Naive thymus-derived CD4-positive, alpha-beta T cell (primary cell): Measurements from ENCODE around the gene TMED5. TPM values are rescaled to one million over a fixed set of nuclear protein-coding genes. Genes with fewer than 3 reads are reported as not detected.
"Not testable (repeated sequence)": the region's sequence is repeated elsewhere in the genome, so short reads cannot be mapped to it uniquely, and the experiment has no call there.

Experiments
- ATAC-seq: fragments of 150-1000 bp; cut with Tn5 transposase; 2 replicates; pipeline ENCODE4 v1.10.0; 2021; ENCODE audit warnings: mild to moderate bottlenecking, moderate library complexity
- CTCF ChIA-PET: fragments of 350-600 bp; sonication (Branson Sonifier 250); formaldehyde crosslinking; loops from one replicate; lab custom pipeline; 2021; ENCODE audit warnings: antibody characterized with exemption; lab: Charles Lee
- POLR2A ChIA-PET: fragments of 350-600 bp; sonication (Branson Sonifier 250); formaldehyde crosslinking; loops from one replicate; lab custom pipeline; 2021; ENCODE audit warnings: antibody characterized with exemption, inconsistent platforms; lab: Charles Lee
- DNase-seq, 9 donors: peaks; one replicate each; pipeline versions ENCODE4 v3.0.0 to v3.0.0-alpha.2; 2020 to 2022; ENCODE audit warnings: mixed read lengths in 1 of 9
- H3K27ac ChIP-seq: one replicate; pipeline ENCODE4 v1.7.0; 2013; ENCODE audit warnings: mild to moderate bottlenecking, low read depth, low read length, moderate library complexity
- H3K27me3 ChIP-seq, 2 donors: one replicate each; pipeline ENCODE4 v1.7.0; 2013; ENCODE audit warnings: low read length in 2 of 2, mild to moderate bottlenecking in 2 of 2, moderate library complexity in 2 of 2; ENCODE audit not compliant: control insufficient read depth in 2 of 2, insufficient read depth in 2 of 2
- H3K36me3 ChIP-seq, 3 experiments: 1 replicate in 2 of 3; 2 replicates in 1 of 3; pipeline ENCODE4 v1.7.0; 2013; ENCODE audit warnings: low read length in 3 of 3, mild to moderate bottlenecking in 3 of 3, moderate library complexity in 1 of 3; ENCODE audit not compliant: insufficient read depth in 3 of 3, control insufficient read depth in 2 of 3
- H3K4me1 ChIP-seq, 2 donors: one replicate each; pipeline ENCODE4 v1.7.0; 2013; ENCODE audit warnings: low read length in 2 of 2, mild to moderate bottlenecking in 2 of 2, moderate library complexity in 1 of 2; ENCODE audit not compliant: control insufficient read depth in 2 of 2, insufficient read depth in 2 of 2
- H3K4me3 ChIP-seq: 2 replicates; pipeline ENCODE4 v1.7.0; 2013; ENCODE audit warnings: mild to moderate bottlenecking, low read length
- H3K9me3 ChIP-seq, 3 experiments: 1 replicate in 2 of 3; 2 replicates in 1 of 3; pipeline ENCODE4 v1.7.0; 2013; ENCODE audit warnings: low read length in 3 of 3; ENCODE audit not compliant: control insufficient read depth in 2 of 3
- H3K27ac Mint-ChIP-seq, 9 donors: one replicate each; pipeline ENCODE4 v1.8.0; 2020 to 2022; ENCODE audit warnings: mixed read lengths in 9 of 9, mild to moderate bottlenecking in 8 of 9, moderate library complexity in 5 of 9, inconsistent platforms in 2 of 9
- H3K27me3 Mint-ChIP-seq, 5 donors: one replicate each; pipeline ENCODE4 v1.8.0; 2021 to 2022; ENCODE audit warnings: mixed read lengths in 5 of 5, mild to moderate bottlenecking in 1 of 5
- H3K36me3 Mint-ChIP-seq, 5 donors: one replicate each; pipeline ENCODE4 v1.8.0; 2020 to 2022; ENCODE audit warnings: mixed read lengths in 5 of 5, mild to moderate bottlenecking in 3 of 5, inconsistent platforms in 1 of 5
- H3K4me1 Mint-ChIP-seq, 7 donors: one replicate each; pipeline ENCODE4 v1.8.0; 2020 to 2022; ENCODE audit warnings: mixed read lengths in 7 of 7, mild to moderate bottlenecking in 3 of 7, inconsistent platforms in 1 of 7
- H3K4me3 Mint-ChIP-seq, 10 donors: one replicate each; pipeline ENCODE4 v1.8.0; 2020 to 2022; ENCODE audit warnings: mild to moderate bottlenecking in 10 of 10, mixed read lengths in 10 of 10, moderate library complexity in 6 of 10, inconsistent platforms in 2 of 10
- H3K9me3 Mint-ChIP-seq, 11 donors: one replicate each; pipeline ENCODE4 v1.8.0; 2020 to 2022; ENCODE audit warnings: mixed read lengths in 11 of 11, mild to moderate bottlenecking in 4 of 11, inconsistent platforms in 1 of 11, moderate library complexity in 1 of 11
- intact Hi-C, 2 donors: fragments of 100-400 bp; cut with micrococcal nuclease; formaldehyde crosslinking; loops; one replicate each; pipeline ENCODE4 v1.15.1; 2023
- polyA plus RNA-seq, 2 donors: library from polyadenylated mRNA; unstranded; fragments of 300-500 nt; fragmentation: Illumina TruSeq; gene quantifications; one replicate each; pipeline ENCODE4 v1.2.3, GENCODE V29; 2021
- total RNA-seq, 6 experiments: library from RNA in 5 of 6; stranded (reverse) in 5 of 6; gene quantifications; 1 replicate in 5 of 6; 2 replicates in 1 of 6; pipeline ENCODE4 v1.2.3 and lab custom pipeline; 2021 to 2026

Gene TMED5
- total and polyA plus RNA-seq, 7 experiments from 2014 or later, result 17.6 to 60.0 (median 40.8) TPM

DNA sequence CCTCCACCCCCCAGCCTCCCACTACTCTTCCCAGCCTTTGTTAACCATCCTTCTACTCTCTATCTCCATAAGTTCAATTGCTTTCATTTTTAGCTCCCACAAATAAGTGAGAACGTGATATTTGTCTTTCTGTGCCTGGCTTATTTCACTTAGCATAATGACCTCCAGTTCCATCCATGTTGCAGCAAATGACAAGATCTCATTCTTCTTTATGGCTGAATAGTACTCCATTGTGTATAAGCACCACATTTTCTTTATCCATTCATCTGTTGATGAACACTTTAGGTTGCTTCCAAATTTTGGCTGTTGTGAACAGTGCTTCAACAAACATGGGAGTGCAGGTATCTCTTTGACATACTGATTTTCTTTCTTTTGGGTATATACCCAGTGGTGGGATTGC, 14.3 kb downstream of the TMED5 start:
- Mint-ChIP-seq H3K9me3 (peaks cover 0 to 17% (median 10%) of the 10 kb centered on the region in 11 donors), H3K27ac (peak overlapping the region in 1 of 9 donors; percentile 43), H3K36me3 (peaks cover 9 to 47% (median 42%) of the 10 kb centered on the region in 5 donors), H3K4me1 (peaks cover 36 to 67% (median 65%) of the 10 kb centered on the region in 7 donors)
- intact Hi-C loops, H3K36me3 ChIP-seq, CTCF ChIA-PET, H3K27ac ChIP-seq, H3K27me3 Mint-ChIP-seq, H3K9me3 ChIP-seq, ATAC-seq, H3K27me3 ChIP-seq, DNase-seq, H3K4me3 ChIP-seq, H3K4me1 ChIP-seq, POLR2A ChIA-PET, H3K4me3 Mint-ChIP-seq: not testable (repeated sequence)

DNA sequence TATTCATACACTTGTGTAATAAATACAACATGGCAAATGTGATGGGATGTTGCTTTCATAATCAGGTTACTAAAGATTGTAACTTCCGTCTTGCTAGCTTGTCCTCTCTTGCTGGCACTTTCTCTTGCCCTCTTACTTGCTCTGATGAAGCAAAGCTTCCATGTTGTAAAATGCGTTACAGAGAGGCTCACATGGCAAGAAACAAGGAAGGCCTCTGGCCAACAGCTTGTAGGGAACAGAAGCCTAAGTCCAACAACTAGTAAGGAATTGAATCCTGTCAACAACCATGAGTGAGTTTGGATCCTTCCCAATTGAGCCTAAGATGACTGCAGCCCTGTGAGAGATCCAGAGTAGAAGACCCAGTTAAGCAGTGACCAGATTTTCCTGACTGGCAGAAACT, 15.4 kb downstream of the TMED5 start:
- Histone ChIP-seq H3K4me3 (no peak overlapping the region), H3K9me3 (no peaks in the 10 kb centered on the region), H3K4me1 (no peaks in the 10 kb centered on the region), H3K27me3 (no peaks in the 10 kb centered on the region), H3K27ac (no peak overlapping the region), H3K36me3 (peaks cover 0 to 5% (median 0%) of the 10 kb centered on the region in 3 experiments)
- ChIA-PET POLR2A (interaction anchor here (0.7 to 1.2 kb wide), 2 partner anchors 13 to 85 kb away, joined by 3 to 4 read pairs; no protein-coding TSS in a partner anchor), CTCF (no interaction called here)
- Mint-ChIP-seq H3K27ac (peak overlapping the region in 2 of 9 donors; percentile 20 to 84), H3K9me3 (peaks cover 0 to 17% (median 10%) of the 10 kb centered on the region in 11 donors), H3K4me1 (peaks cover 34 to 70% (median 63%) of the 10 kb centered on the region in 7 donors), H3K36me3 (peaks cover 10 to 50% (median 40%) of the 10 kb centered on the region in 5 donors), H3K27me3 (no peaks in the 10 kb centered on the region), H3K4me3 (no peak overlapping the region)
- intact Hi-C loops, result no loop called here
- DNase-seq, result no peak
- ATAC-seq, result no peak

DNA sequence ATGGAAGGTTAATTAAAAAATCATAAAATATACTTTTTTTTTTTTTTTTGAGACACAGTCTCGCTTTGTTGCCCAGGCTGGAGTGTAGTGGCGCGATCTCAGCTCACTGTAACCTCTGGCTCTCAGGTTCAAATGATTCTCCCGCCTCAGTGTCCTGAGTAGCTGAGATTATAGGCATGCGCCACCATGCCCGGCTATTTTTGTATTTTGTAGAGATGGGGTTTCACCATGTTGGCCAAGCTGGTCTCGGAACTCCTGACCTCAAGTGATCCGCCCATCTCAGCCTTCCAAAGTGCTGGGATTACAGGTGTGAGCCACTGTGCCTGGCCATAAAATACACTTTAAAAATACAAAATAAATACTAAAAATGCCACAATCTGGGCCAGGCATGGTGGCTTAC, 16.9 kb downstream of the TMED5 start:
- H3K4me1 ChIP-seq, POLR2A ChIA-PET, H3K9me3 ChIP-seq, H3K27me3 Mint-ChIP-seq, DNase-seq, H3K27ac Mint-ChIP-seq, H3K4me3 ChIP-seq, intact Hi-C loops, H3K27ac ChIP-seq, H3K27me3 ChIP-seq, CTCF ChIA-PET, H3K4me3 Mint-ChIP-seq, ATAC-seq: not testable (repeated sequence)
- H3K9me3 Mint-ChIP-seq, result peaks cover 0 to 17% (median 4%) of the 10 kb centered on the region in 11 donors
- H3K4me1 Mint-ChIP-seq, result peaks cover 30 to 58% (median 48%) of the 10 kb centered on the region in 7 donors
- H3K36me3 Mint-ChIP-seq, result peaks cover 17 to 47% (median 38%) of the 10 kb centered on the region in 5 donors
- peaks cover 3 to 14% (median 7%) of the 10 kb centered on the region in 3 experiments for H3K36me3 ChIP-seq

DNA sequence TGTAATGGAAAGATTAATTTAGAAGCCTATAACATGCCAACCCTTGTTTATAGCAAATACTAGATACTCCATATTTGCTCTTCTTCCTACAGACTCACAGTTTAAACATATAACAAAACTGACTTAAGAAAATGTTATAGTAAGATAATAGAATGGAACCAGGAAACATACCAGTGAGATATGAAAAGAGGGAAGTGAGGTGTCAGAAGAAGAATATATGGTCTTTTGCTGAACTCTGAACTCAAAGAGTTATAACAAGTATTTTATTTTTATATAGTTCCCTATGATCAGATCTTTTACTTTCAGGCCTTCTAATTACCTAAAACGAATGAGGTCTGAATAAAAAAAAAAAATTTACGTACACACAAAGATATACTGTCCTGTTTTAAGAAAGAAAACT, 20.9 kb downstream of the TMED5 start:
- Mint-ChIP-seq H3K4me3 (no peak overlapping the region), H3K27ac (peak overlapping the region in 1 of 9 donors; percentile 61), H3K36me3 (peaks cover 9 to 39% (median 26%) of the 10 kb centered on the region in 5 donors)

DNA sequence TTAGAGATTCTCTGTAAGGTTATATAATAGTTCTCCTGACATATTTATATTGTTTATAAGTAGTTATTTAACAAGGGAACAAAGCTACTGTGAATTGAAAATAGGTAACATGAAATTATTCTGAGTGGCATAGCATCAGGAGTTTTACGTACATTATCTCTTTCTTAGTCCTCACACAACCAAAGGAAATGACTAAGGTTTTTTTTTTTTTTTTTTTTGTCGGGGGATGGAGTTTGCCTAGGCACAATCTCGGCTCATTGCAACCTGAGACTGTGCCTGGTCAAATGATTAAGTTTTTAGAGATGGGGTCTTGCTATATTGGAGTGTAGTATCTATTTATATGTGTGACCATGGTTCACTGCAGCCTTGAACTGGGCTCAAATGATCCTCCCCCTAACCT, 24.9 kb downstream of the TMED5 start:
- H3K27me3 Mint-ChIP-seq, result no peaks in the 10 kb centered on the region
- no peaks in the 10 kb centered on the region for H3K4me1 ChIP-seq
- H3K36me3 Mint-ChIP-seq, result peaks cover 9 to 46% (median 31%) of the 10 kb centered on the region in 5 donors
- no peak for DNase-seq
- H3K27me3 ChIP-seq, result no peaks in the 10 kb centered on the region
- peaks cover 11 to 37% (median 12%) of the 10 kb centered on the region in 3 experiments for H3K36me3 ChIP-seq
- peak overlapping the region in 1 of 10 donors; percentile 7 for H3K4me3 Mint-ChIP-seq
- H3K27ac Mint-ChIP-seq, result peak overlapping the region in 6 of 9 donors; percentile 7 to 85 (median 77)
- H3K4me1 Mint-ChIP-seq, result peaks cover 0 to 26% (median 9%) of the 10 kb centered on the region in 7 donors
- H3K9me3 ChIP-seq, result no peaks in the 10 kb centered on the region
- peak; percentile 31 for ATAC-seq
- ChIA-PET POLR2A (interaction anchor here (0.6 to 0.7 kb wide), 2 partner anchors 31 to 60 kb away, joined by 3 to 7 read pairs; no protein-coding TSS in a partner anchor), CTCF (no interaction called here)
- H3K27ac ChIP-seq, result no peak overlapping the region
- no peaks in the 10 kb centered on the region for H3K9me3 Mint-ChIP-seq
- H3K4me3 ChIP-seq, result no peak overlapping the region
- intact Hi-C loops, result loop anchor here in 1 of 2 donors (2.0 kb wide), 1 partner anchor 23 kb away; no protein-coding TSS in a partner anchor

More for the DNA sequence above, 20.9 kb downstream of the TMED5 start:
- Histone ChIP-seq H3K27ac (no peak overlapping the region), H3K4me3 (no peak overlapping the region), H3K4me1 (no peaks in the 10 kb centered on the region), H3K9me3 (no peaks in the 10 kb centered on the region), H3K27me3 (no peaks in the 10 kb centered on the region), H3K36me3 (peaks cover 9 to 31% (median 11%) of the 10 kb centered on the region in 3 experiments)
- Mint-ChIP-seq H3K27me3 (no peaks in the 10 kb centered on the region), H3K9me3 (no peaks in the 10 kb centered on the region), H3K4me1 (peaks cover 6 to 39% (median 29%) of the 10 kb centered on the region in 7 donors)
- intact Hi-C loops, result no loop called here
- no peak for DNase-seq
- no peak for ATAC-seq
- ChIA-PET POLR2A (no interaction called here), CTCF (interaction anchor here (1.2 kb wide), 1 partner anchor 9 kb away, joined by 5 read pairs; no protein-coding TSS in a partner anchor)

DNA sequence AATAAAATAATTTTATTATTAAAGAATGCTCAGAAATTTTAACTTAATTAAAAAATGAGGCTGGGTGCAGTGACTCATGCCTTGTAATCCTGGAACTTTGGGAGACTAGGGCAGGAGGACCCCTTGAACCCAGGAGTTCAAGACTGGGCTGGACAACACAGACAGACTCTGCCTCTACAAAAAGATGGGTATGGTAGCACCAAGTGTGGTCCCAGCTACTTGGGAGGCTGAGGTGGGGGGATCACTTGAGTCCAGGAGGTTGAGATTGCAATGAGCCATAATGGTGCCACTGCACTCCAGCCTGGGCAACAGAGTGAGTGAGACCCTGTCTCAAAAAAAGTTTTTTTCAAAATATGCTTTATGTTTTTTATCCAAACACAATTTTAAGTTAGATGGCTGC, 25.3 kb downstream of the TMED5 start:
- Mint-ChIP-seq H3K4me3 (no peak overlapping the region), H3K9me3 (no peaks in the 10 kb centered on the region), H3K36me3 (peaks cover 9 to 50% (median 35%) of the 10 kb centered on the region in 5 donors), H3K4me1 (peaks cover 0 to 26% (median 6%) of the 10 kb centered on the region in 7 donors), H3K27me3 (no peaks in the 10 kb centered on the region), H3K27ac (peak overlapping the region in 3 of 9 donors; percentile 7 to 78 (median 76))
- ATAC-seq (no peak), DNase-seq (no peak)
- Histone ChIP-seq H3K4me1 (no peaks in the 10 kb centered on the region), H3K27me3 (no peaks in the 10 kb centered on the region), H3K4me3 (no peak overlapping the region), H3K36me3 (peaks cover 11 to 36% (median 12%) of the 10 kb centered on the region in 3 experiments), H3K9me3 (no peaks in the 10 kb centered on the region), H3K27ac (no peak overlapping the region)
- CTCF ChIA-PET, result no interaction called here
- POLR2A ChIA-PET, result interaction anchor here (0.7 to 1.4 kb wide), 2 partner anchors 16 to 60 kb away, joined by 3 to 7 read pairs; no protein-coding TSS in a partner anchor
- intact Hi-C loops, result loop anchor here in 1 of 2 donors (2.0 kb wide), 1 partner anchor 24 kb away; no protein-coding TSS in a partner anchor
